Neuronal stem cell (in vitro differentiated cells): ENCODE measurements around the gene PRKCE.

Source experiments
- DNase-seq: peaks from one replicate; pipeline ENCODE4 v3.0.0-alpha.2; 2013; ENCODE audit warnings: low spot score
- H2AFZ ChIP-seq: one replicate; pipeline ENCODE4 v1.6.1; 2013; ENCODE audit warnings: mild to moderate bottlenecking, low read length, inconsistent platforms
- H2AK5ac ChIP-seq: 2 replicates; pipeline ENCODE4 v1.6.1; 2013; ENCODE audit warnings: low read depth, mild to moderate bottlenecking, inconsistent platforms, low read length, moderate library complexity, mixed read lengths
- H2BK120ac ChIP-seq: 2 replicates; pipeline ENCODE4 v1.6.1; 2013; ENCODE audit warnings: low read depth, mild to moderate bottlenecking, inconsistent platforms, low read length, moderate library complexity, mixed read lengths
- H2BK12ac ChIP-seq: one replicate; pipeline ENCODE4 v1.6.1; 2013; ENCODE audit warnings: low read length, inconsistent platforms
- H2BK15ac ChIP-seq: 2 replicates; pipeline ENCODE4 v1.6.1; 2013; ENCODE audit warnings: mild to moderate bottlenecking, low read length, inconsistent platforms, mixed read lengths
- H2BK5ac ChIP-seq: one replicate; pipeline ENCODE4 v1.6.1; 2013; ENCODE audit warnings: inconsistent platforms, mild to moderate bottlenecking, low read length, moderate library complexity
- H3K14ac ChIP-seq: one replicate; pipeline ENCODE4 v1.6.1; 2013; ENCODE audit warnings: low read length, inconsistent platforms
- H3K18ac ChIP-seq: 2 replicates; pipeline ENCODE4 v1.6.1; 2013; ENCODE audit warnings: low read length, inconsistent platforms
- H3K23ac ChIP-seq: 2 replicates; pipeline ENCODE4 v1.6.1; 2013; ENCODE audit warnings: low read depth, mild to moderate bottlenecking, mixed read lengths, low read length, inconsistent platforms; ENCODE audit not compliant: poor library complexity
- H3K27ac ChIP-seq: replicated peaks from 3 replicates; pipeline ENCODE4 v1.5.1; 2013; ENCODE audit warnings: low read length, inconsistent platforms
- H3K27me3 ChIP-seq, 3 experiments: 2 replicates each; pipeline ENCODE4 v1.6.1; 2013; ENCODE audit warnings: low read length in 3 of 3, mild to moderate bottlenecking in 2 of 3, inconsistent platforms in 1 of 3, low read depth in 1 of 3, mixed read lengths in 1 of 3, moderate library complexity in 1 of 3; ENCODE audit not compliant: control insufficient read depth in 3 of 3, insufficient read depth in 3 of 3
- H3K36me3 ChIP-seq, 2 donors: replicated peaks in 1 of 2; 2 replicates each; pipeline ENCODE4 v1.6.1; 2013; ENCODE audit warnings: low read length in 2 of 2; ENCODE audit not compliant: control insufficient read depth in 2 of 2, insufficient read depth in 2 of 2
- H3K4ac ChIP-seq: 2 replicates; pipeline ENCODE4 v1.6.1; 2013; ENCODE audit warnings: inconsistent platforms, mild to moderate bottlenecking, low read length, moderate library complexity
- H3K4me1 ChIP-seq, 2 donors: 1 replicate in 1 of 2; 2 replicates in 1 of 2; pipeline ENCODE4 v1.6.1; 2013; ENCODE audit warnings: low read length in 2 of 2, low read depth in 1 of 2; ENCODE audit not compliant: control insufficient read depth in 2 of 2, insufficient read depth in 1 of 2
- H3K4me2 ChIP-seq: one replicate; pipeline ENCODE4 v1.6.1; 2013; ENCODE audit warnings: mild to moderate bottlenecking, low read length, inconsistent platforms; ENCODE audit not compliant: insufficient read depth, poor library complexity, severe bottlenecking
- H3K4me3 ChIP-seq, 2 donors: 2 replicates each; pipeline ENCODE4 v1.5.1; 2013; ENCODE audit warnings: low read length in 2 of 2, mild to moderate bottlenecking in 2 of 2, inconsistent platforms in 1 of 2, moderate library complexity in 1 of 2
- H3K79me1 ChIP-seq: one replicate; pipeline ENCODE4 v1.6.1; 2013; ENCODE audit warnings: low read depth, mild to moderate bottlenecking, inconsistent platforms, low read length, moderate library complexity
- H3K9ac ChIP-seq: one replicate; pipeline ENCODE4 v1.6.1; 2013; ENCODE audit warnings: mild to moderate bottlenecking, low read depth, low read length, inconsistent platforms; ENCODE audit not compliant: poor library complexity
- H3K9me3 ChIP-seq, 2 donors: replicated peaks in 1 of 2; 2 replicates each; pipeline versions ENCODE3 to v1.6.1; 2013; ENCODE audit warnings: low read length in 2 of 2, mild to moderate bottlenecking in 2 of 2, inconsistent platforms in 1 of 2, low read depth in 1 of 2, mixed read lengths in 1 of 2, moderate library complexity in 1 of 2; ENCODE audit not compliant: control insufficient read depth in 2 of 2, insufficient read depth in 1 of 2
- H4K8ac ChIP-seq: one replicate; pipeline ENCODE4 v1.6.1; 2013; ENCODE audit warnings: low read depth, mild to moderate bottlenecking, inconsistent platforms, low read length, moderate library complexity
- H4K91ac ChIP-seq: one replicate; pipeline ENCODE4 v1.6.1; 2013; ENCODE audit warnings: low read length, low read depth, mild to moderate bottlenecking, inconsistent platforms; ENCODE audit not compliant: poor library complexity
- WGBS, 2 donors: extraction: QIAGEN DNeasy Blood & Tissue Kit; methylation state at CpG; one replicate each; pipeline ENCODE4 v1.1.7; 2013; ENCODE audit warnings: missing lambda C conversion rate in 2 of 2, mixed read lengths in 1 of 2; ENCODE audit not compliant: insufficient read length in 2 of 2, insufficient replicate concordance in 1 of 2; ENCODE audit errors: extremely low coverage in 2 of 2; 5-methylcytosine and 5-hydroxymethylcytosine counted together

PRKCE gene

DNA sequence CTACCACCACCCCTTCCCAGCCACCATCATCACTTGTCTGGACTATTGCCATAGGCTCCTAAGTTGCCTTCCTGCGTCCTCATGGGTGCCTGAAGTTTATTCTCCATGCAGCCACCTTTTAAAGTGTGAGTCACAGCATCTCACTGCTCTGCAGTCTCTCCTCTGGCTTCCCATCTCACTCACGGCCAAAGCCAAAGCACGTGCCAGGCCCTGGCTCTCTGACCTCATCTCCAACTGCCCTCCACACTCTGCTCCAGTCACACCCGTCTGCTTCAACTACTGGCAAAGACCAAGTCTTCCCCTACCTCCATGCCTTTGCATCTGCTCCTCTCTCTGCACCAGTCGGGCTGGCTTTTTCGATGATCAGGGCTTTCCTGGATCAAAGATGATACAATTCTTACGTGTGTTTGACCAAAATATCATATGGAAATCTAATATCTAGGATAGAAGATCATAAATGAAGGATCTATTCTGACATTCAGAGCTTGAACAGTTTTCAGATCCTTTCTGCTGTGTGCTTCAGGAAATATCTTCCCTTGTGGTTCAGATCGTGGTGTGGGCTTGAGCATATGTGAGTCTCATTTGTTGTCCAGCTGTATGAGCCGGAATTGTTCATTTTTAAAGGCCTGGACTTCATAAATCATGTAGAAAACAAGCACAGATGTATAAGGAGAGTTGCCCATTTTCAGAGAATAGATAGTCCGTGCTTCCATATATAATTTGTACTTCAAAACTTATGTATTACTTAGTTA lies 175.6 kb downstream of the PRKCE start:
- Histone ChIP-seq H2BK5ac (no peak overlapping the region), H4K91ac (no peak overlapping the region), H3K4me1 (peaks cover 0 to 6% of the 10 kb centered on the region in 2 donors), H2BK15ac (no peak overlapping the region), H3K14ac (no peak overlapping the region), H2AFZ (no peak overlapping the region), H3K36me3 (no peaks in the 10 kb centered on the region), H2AK5ac (no peak overlapping the region), H3K9me3 (peaks cover 2 to 17% of the 10 kb centered on the region in 2 donors), H3K79me1 (no peaks in the 10 kb centered on the region), H3K4me3 (no peak overlapping the region), H3K23ac (no peak overlapping the region), H2BK12ac (no peak overlapping the region), H3K4me2 (no peak overlapping the region), H3K4ac (no peak overlapping the region), H3K9ac (no peak overlapping the region), H2BK120ac (no peak overlapping the region), H3K27me3 (no peaks in the 10 kb centered on the region), H4K8ac (no peak overlapping the region), H3K18ac (no peak overlapping the region), H3K27ac (no peak overlapping the region)
- WGBS, 2 donors, result no CpG with 5 or more reads among the region's 10 CpGs
- no peak for DNase-seq

GRCh38 chr2:45830322-45830721 lies 178.8 kb downstream of the PRKCE start:
- H4K8ac ChIP-seq, result no peak overlapping the region
- H3K36me3 ChIP-seq, result no peaks in the 10 kb centered on the region
- H3K27me3 ChIP-seq, result no peaks in the 10 kb centered on the region
- H3K4me2 ChIP-seq, result no peak overlapping the region
- H3K9ac ChIP-seq, result no peak overlapping the region
- H2BK12ac ChIP-seq, result no peak overlapping the region
- H3K79me1 ChIP-seq, result no peaks in the 10 kb centered on the region
- no peak overlapping the region for H3K27ac ChIP-seq
- H3K18ac ChIP-seq, result no peak overlapping the region
- H2AFZ ChIP-seq, result no peak overlapping the region
- no peak overlapping the region for H4K91ac ChIP-seq
- no peak overlapping the region for H3K4me3 ChIP-seq
- H2BK15ac ChIP-seq, result no peak overlapping the region
- H2AK5ac ChIP-seq, result no peak overlapping the region
- no peak overlapping the region for H3K4ac ChIP-seq
- H3K9me3 ChIP-seq, result peaks cover 2 to 17% of the 10 kb centered on the region in 2 donors
- no peak overlapping the region for H2BK120ac ChIP-seq
- H2BK5ac ChIP-seq, result no peak overlapping the region
- no peak overlapping the region for H3K23ac ChIP-seq
- no peaks in the 10 kb centered on the region for H3K4me1 ChIP-seq
- no peak for DNase-seq
- no peak overlapping the region for H3K14ac ChIP-seq

DNA sequence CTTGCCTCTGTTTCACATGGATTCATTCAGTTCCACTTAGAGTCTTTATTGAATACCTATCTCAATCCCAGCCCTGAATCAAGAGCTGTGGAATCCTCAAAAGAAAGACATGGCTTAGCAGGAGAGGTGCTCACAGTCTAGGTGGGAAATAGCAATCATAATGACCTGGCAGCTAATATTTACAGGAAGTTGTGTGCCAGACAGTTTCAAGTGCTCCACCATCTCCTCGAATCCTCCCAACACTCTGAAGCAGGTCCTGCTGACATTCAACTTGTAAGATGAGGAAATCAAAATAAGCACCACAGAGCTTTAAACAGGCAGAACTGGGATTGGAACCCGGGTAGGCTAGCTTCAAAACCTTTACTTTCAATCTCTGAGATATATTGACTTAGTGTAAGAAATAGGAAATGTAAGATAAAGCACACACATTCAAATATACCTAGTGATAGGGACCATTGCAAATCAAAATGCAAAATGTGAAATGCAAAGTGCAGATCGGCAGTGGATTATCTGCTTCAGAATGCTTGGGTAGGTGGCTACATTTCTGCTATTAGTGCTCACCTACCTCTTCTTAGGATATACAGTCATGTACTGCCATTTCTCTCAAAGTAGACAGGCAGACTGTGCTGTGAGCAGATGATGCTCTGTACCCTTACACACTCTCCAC lies 182.0 kb downstream of the PRKCE start:
- Histone ChIP-seq H3K4me2 (no peak overlapping the region), H3K4me3 (no peak overlapping the region), H3K4ac (no peak overlapping the region), H4K91ac (no peak overlapping the region), H3K79me1 (no peaks in the 10 kb centered on the region), H3K27ac (no peak overlapping the region), H2BK12ac (no peak overlapping the region), H2BK120ac (no peak overlapping the region), H2BK5ac (no peak overlapping the region), H2AK5ac (no peak overlapping the region), H3K14ac (no peak overlapping the region), H3K27me3 (no peaks in the 10 kb centered on the region), H3K18ac (no peak overlapping the region), H3K36me3 (no peaks in the 10 kb centered on the region), H2BK15ac (no peak overlapping the region), H3K9ac (no peak overlapping the region), H4K8ac (no peak overlapping the region), H2AFZ (no peak overlapping the region), H3K23ac (no peak overlapping the region), H3K9me3 (peaks cover 2 to 17% of the 10 kb centered on the region in 2 donors), H3K4me1 (peaks cover 0 to 9% of the 10 kb centered on the region in 2 donors)
- WGBS, 2 donors, result no CpG with 5 or more reads among the region's 3 CpGs
- DNase-seq, result no peak

GRCh38 chr2:45833968-45834344 lies 182.5 kb downstream of the PRKCE start:
- Histone ChIP-seq H2BK12ac (no peak overlapping the region), H3K9ac (no peak overlapping the region), H3K4ac (no peak overlapping the region), H3K4me3 (no peak overlapping the region), H3K9me3 (peaks cover 2 to 17% of the 10 kb centered on the region in 2 donors), H2AK5ac (no peak overlapping the region), H2BK15ac (no peak overlapping the region), H3K27ac (no peak overlapping the region), H2AFZ (no peak overlapping the region), H4K91ac (no peak overlapping the region), H3K14ac (no peak overlapping the region), H2BK5ac (no peak overlapping the region), H3K23ac (no peak overlapping the region), H3K4me2 (no peak overlapping the region), H3K36me3 (no peaks in the 10 kb centered on the region), H3K4me1 (peaks cover 0 to 9% of the 10 kb centered on the region in 2 donors), H4K8ac (no peak overlapping the region), H2BK120ac (no peak overlapping the region), H3K18ac (no peak overlapping the region), H3K79me1 (no peaks in the 10 kb centered on the region), H3K27me3 (no peaks in the 10 kb centered on the region)
- no peak for DNase-seq
- WGBS, 2 donors, result no CpG with 5 or more reads among the region's 3 CpGs
